ENCODE measurements around the gene MARCHF2. TPM values are rescaled to one million over a fixed set of nuclear protein-coding genes. Genes with fewer than 3 reads are reported as not detected.

Gene MARCHF2, protein sequence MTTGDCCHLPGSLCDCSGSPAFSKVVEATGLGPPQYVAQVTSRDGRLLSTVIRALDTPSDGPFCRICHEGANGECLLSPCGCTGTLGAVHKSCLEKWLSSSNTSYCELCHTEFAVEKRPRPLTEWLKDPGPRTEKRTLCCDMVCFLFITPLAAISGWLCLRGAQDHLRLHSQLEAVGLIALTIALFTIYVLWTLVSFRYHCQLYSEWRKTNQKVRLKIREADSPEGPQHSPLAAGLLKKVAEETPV
- total RNA-seq: 64.0 and 167 TPM in 2 replicates

DNA sequence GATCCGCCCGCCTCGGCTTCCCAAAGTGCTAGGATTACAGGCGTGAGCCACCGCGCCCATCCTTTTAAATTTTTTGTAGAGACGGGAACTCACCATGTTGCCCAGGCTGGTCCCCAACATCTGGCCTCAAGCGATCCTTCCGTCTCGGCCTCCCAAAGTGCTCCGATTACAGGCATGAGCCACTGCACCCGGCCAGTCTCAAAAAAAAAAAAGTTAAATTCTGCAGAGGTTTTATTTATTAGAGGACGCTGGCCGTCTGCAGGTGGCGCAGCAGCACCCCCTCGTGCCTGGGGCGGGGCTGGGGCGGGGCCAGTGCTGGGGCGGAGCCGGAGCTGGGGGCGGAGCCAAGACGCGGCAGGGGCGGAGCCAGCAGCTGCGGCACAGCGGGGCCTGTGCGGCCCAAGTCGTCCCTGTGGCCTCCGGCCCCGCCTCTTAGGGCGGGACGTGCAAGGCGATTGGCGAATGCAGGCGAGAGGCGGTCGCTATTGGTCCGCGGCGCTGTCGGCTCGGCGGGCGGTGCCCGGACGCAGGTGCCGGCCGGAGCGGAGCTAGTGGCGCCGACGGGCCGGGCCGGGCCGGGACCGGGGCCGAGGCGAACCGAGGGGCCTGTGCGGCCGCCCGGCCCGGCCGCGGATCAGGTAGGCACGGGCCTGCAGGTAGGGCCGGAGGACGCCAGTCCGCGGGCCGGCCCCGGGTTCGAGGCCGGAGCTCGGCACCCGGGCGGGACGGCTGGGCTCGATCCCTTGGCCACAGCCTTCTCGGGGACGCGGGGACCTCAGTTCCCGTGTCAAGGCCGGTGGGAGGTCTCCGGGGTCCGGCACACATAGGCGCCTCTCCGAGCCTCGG, at the start of gene MARCHF2:
Gene MARCHF2, plus strand, starts transcription at position 523 of the 846 bp plus-strand sequence. CDS start 8,536 bp downstream, outside the sequence.

DNA sequence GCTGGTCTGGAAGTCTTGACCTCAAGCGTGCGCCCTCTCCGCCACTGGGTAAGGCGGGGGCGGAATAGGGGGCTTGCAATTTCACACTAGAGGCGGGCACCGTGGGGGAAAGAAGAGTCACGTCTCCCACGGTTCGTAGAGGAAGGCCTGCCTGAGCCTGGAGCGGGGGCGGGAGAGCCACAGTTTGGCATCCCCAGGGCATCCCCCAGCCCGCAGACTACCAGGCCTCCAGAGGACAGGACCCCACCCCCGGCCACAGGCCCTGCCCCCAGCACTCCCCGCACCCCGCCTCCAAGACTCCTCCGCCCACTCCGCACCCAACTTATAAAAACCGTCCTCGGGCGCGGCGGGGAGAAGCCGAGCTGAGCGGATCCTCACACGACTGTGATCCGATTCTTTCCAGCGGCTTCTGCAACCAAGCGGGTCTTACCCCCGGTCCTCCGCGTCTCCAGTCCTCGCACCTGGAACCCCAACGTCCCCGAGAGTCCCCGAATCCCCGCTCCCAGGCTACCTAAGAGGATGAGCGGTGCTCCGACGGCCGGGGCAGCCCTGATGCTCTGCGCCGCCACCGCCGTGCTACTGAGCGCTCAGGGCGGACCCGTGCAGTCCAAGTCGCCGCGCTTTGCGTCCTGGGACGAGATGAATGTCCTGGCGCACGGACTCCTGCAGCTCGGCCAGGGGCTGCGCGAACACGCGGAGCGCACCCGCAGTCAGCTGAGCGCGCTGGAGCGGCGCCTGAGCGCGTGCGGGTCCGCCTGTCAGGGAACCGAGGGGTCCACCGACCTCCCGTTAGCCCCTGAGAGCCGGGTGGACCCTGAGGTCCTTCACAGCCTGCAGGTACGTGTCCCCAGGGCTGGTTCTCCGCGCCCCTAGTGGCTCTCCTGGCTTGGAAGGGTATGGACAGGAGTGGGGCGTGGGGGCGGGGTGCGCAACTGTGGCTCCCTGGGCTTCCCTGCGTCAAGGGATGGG, 49.0 kb upstream of the MARCHF2 start, which contains the start of gene ANGPTL4:
Gene ANGPTL4, plus strand, starts transcription at position 353 of the 969 bp plus-strand sequence. Its CDS starts 167 bp downstream, at position 520.

DNA sequence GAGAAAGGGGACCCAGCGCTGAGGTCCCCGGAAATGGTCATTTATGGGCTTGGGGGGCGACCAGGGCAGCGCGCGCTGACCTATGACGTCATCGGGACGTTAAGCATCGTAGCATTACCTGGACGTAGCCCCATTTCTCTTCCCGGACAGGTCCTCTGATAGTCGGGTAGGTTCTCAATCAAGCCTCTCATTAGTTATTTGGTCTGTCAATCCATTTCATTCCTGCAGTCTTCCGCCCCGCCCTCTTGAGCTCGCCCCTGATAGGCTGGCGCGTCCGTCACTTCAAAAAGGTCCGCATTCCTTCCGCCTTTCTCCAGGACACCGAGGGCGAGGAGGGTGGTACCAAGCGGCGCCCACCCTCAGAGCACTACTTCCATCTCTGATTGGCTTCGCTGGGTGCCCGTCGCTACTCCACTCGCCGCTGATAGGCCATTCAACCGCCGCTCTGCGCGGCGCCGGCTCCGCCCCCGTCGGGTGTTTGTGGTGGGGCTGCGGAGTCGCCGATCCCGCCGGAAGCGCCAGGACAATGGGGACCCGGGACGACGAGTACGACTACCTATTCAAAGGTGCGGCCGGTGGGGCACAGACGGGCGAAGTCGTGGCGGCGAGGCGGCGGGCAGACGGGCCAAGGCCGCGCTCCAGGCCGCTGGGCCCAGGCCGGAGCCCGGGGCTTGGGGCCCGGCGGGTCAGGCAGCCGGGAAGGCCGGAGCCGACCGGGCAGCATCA, 23.1 kb upstream of the MARCHF2 start, which contains the start of gene RAB11B:
Gene RAB11B, plus strand, starts transcription at position 470 of the 726 bp plus-strand sequence. Its CDS starts 57 bp downstream, at position 527.

DNA sequence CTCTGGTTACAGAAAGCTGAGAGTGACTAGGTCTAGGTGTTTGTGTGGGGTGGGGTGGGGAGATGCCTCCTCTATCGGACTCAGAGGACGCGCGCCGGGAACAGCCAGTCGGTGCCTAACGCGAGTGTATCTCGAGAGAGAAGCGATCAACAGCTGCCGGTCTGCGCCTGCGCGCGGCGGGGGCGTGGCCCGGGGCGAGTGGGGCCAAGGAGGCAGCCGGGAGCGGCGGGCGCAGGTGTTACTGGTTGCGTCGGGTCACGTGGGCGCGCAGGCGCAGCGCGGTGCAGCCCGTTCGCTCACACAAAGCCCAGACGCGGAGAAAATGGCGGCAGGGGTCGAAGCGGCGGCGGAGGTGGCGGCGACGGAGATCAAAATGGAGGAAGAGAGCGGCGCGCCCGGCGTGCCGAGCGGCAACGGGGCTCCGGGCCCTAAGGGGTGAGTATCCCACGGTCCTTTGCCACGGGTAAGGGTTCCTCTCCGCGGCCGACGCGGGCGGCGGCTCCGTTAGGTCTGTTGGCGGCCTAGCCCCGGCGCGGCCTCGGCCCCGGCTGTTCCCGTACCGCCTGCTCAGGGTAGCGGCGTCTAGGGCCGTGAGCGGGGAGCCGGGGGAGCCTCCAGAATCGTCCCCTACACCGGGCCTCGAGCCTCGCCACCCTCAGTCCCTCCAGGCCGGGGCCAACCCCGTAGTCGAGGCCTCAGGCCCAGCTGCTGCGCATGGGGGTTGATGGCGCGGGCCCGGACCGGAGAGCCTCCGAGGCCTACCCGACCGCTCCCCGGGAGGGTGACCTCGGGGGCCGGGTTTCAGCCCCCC, 31.8 kb downstream of the MARCHF2 start, which contains the start of gene HNRNPM:
Gene HNRNPM, plus strand, starts transcription at position 299 of the 811 bp plus-strand sequence. Its CDS starts 24 bp downstream, at position 323.

Other genes with a start within 250 kb of the MARCHF2 start
- 3.1 and 16.1 TPM in 2 replicates for gene CERS4, start 203.9 kb upstream of the MARCHF2 start, total RNA-seq
- gene CD320, start 104.9 kb upstream of the MARCHF2 start, total RNA-seq: 21.7 and 32.7 TPM in 2 replicates
- gene NDUFA7, start 91.9 kb upstream of the MARCHF2 start, total RNA-seq: 14.7 and 16.9 TPM in 2 replicates
- gene RPS28, start 91.8 kb upstream of the MARCHF2 start, total RNA-seq: 276 and 664 TPM in 2 replicates
- 0.56 and 0.58 TPM in 2 replicates for gene KANK3, start 70.0 kb upstream of the MARCHF2 start, total RNA-seq
- gene ANGPTL4, start 49.1 kb upstream of the MARCHF2 start, total RNA-seq: 26.1 and 132 TPM in 2 replicates
- 29.5 and 34.7 TPM in 2 replicates for gene RAB11B, start 22.9 kb upstream of the MARCHF2 start, total RNA-seq
- gene HNRNPM, start 31.7 kb downstream of the MARCHF2 start, total RNA-seq: 26.5 and 117 TPM in 2 replicates
- not detected in 2 replicates for gene PRAM1, start 89.3 kb downstream of the MARCHF2 start, total RNA-seq
- gene ZNF414, start 100.9 kb downstream of the MARCHF2 start, total RNA-seq: 2.5 and 4.8 TPM in 2 replicates
- 0.19 and 0.28 TPM in 2 replicates for gene MYO1F, start 164.1 kb downstream of the MARCHF2 start, total RNA-seq
- 3.5 and 15.8 TPM in 2 replicates for gene ADAMTS10, start 197.4 kb downstream of the MARCHF2 start, total RNA-seq
- not detected in 2 replicates for gene NFILZ, start 217.3 kb downstream of the MARCHF2 start, total RNA-seq